Lower lobe of right lung (tissue), 2 donors: ENCODE results near the gene CFAP20DC. TPM values are rescaled to one million over a fixed set of nuclear protein-coding genes. Genes with fewer than 3 reads are reported as not detected.

Experiments
- ATAC-seq, 2 donors: fragments of 200-7000 bp; cut with Tn5 transposase; one replicate each; pipeline ENCODE4 v1.9.1; 2020 to 2022; ENCODE audit warnings: mild to moderate bottlenecking in 2 of 2, moderate library complexity in 2 of 2
- DNase-seq: peaks from one replicate; pipeline ENCODE4 v3.0.0-alpha.2; 2020
- H3K27ac ChIP-seq: fragments of 200-600 bp; one replicate; pipeline ENCODE4 v1.8.0; 2022
- H3K27me3 ChIP-seq: fragments of 200-600 bp; one replicate; pipeline ENCODE4 v1.8.0; 2022; ENCODE audit warnings: low read depth
- H3K36me3 ChIP-seq: fragments of 200-600 bp; one replicate; pipeline ENCODE4 v1.8.0; 2022; ENCODE audit warnings: mild to moderate bottlenecking
- H3K4me1 ChIP-seq: fragments of 200-600 bp; one replicate; pipeline ENCODE4 v1.8.0; 2022
- H3K4me3 ChIP-seq: fragments of 200-600 bp; one replicate; pipeline ENCODE4 v1.8.0; 2022; ENCODE audit warnings: mild to moderate bottlenecking
- H3K9me3 ChIP-seq: fragments of 200-600 bp; one replicate; pipeline ENCODE4 v1.8.0; 2022
- intact Hi-C: fragments of 100-400 bp; cut with DNase I; formaldehyde crosslinking; loops from one replicate; pipeline ENCODE4 v1.11.0; 2022
- total RNA-seq: library from RNA; stranded (reverse); fragmentation: NEBNext Ultra II Directional; extraction: Animal tissue kit (Norgen Biotek cat#: 25700); gene quantifications from one replicate; pipeline ENCODE4 v1.2.1, GENCODE V29; 2021
- TF ChIP-seq, protein P1 (sequence below): fragments of 200-600 bp; IDR thresholded peaks from one replicate; pipeline ENCODE4 v1.8.0; 2022; ENCODE audit warnings: antibody characterized with exemption, mild to moderate bottlenecking
- donor health status: DM: no; HTN: yes; CAD: no; lungs with severe emphysema.

CFAP20DC gene
- total RNA-seq, 1 donor from 2014 or later = 0.71 TPM

DNA sequence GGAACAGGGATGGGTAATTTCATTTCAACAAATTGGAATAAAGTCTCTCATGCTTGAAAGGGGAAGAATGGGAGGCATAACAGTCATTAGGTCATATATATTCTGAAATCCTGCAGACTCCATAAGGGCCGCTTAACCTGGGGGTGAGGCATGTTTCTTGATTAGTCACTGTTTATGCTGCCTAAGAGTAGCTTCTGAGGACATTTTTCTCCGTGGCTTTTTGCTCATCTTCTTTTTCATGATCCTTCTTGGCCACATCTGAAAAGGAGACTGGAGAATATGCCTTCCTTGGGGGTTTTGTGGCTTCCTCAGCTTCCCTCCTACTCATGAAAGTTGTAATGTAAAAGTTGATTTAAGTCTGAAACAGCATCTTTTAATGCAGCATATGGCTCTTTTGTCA is 20.0 kb upstream of the CFAP20DC start:
- no peak for ATAC-seq

DNA sequence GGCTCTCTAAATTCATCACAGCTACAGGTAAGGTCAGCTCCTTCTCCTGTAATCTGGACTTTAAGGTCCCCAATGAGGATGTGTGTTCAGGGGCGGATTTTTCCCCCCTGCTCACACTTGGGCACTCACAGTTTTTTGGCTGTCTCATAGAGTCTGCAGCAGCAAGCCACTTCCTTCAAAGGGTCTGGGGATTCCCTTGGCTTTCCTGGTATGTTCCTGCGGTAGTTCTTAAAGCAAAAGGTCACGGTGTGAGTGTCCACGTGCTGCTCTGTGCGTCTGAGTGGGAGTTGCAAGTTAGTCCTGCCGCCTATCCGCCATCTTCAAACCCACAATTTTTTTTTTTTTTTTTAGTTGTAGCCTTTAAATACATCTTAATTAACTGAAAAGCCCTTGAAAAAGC is 15.4 kb upstream of the CFAP20DC start:
- H3K36me3 ChIP-seq = no peaks in the 10 kb centered on the region
- intact Hi-C loops = no loop called here
- TF ChIP-seq, protein P1, sequence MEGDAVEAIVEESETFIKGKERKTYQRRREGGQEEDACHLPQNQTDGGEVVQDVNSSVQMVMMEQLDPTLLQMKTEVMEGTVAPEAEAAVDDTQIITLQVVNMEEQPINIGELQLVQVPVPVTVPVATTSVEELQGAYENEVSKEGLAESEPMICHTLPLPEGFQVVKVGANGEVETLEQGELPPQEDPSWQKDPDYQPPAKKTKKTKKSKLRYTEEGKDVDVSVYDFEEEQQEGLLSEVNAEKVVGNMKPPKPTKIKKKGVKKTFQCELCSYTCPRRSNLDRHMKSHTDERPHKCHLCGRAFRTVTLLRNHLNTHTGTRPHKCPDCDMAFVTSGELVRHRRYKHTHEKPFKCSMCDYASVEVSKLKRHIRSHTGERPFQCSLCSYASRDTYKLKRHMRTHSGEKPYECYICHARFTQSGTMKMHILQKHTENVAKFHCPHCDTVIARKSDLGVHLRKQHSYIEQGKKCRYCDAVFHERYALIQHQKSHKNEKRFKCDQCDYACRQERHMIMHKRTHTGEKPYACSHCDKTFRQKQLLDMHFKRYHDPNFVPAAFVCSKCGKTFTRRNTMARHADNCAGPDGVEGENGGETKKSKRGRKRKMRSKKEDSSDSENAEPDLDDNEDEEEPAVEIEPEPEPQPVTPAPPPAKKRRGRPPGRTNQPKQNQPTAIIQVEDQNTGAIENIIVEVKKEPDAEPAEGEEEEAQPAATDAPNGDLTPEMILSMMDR = no peak
- no peaks in the 10 kb centered on the region for H3K4me1 ChIP-seq
- no peak for DNase-seq
- no peaks in the 10 kb centered on the region for H3K27me3 ChIP-seq
- ATAC-seq = no peak
- no peaks in the 10 kb centered on the region for H3K9me3 ChIP-seq
- H3K27ac ChIP-seq = no peak overlapping the region
- H3K4me3 ChIP-seq = no peak overlapping the region

More for the DNA sequence above, 20.0 kb upstream of the CFAP20DC start:
- H3K36me3 ChIP-seq = no peaks in the 10 kb centered on the region
- H3K9me3 ChIP-seq = no peaks in the 10 kb centered on the region
- DNase-seq = no peak
- no peak overlapping the region for H3K27ac ChIP-seq
- intact Hi-C loops = no loop called here
- no peaks in the 10 kb centered on the region for H3K4me1 ChIP-seq
- no peak overlapping the region for H3K4me3 ChIP-seq
- TF ChIP-seq, protein P1 = no peak
- no peaks in the 10 kb centered on the region for H3K27me3 ChIP-seq

DNA sequence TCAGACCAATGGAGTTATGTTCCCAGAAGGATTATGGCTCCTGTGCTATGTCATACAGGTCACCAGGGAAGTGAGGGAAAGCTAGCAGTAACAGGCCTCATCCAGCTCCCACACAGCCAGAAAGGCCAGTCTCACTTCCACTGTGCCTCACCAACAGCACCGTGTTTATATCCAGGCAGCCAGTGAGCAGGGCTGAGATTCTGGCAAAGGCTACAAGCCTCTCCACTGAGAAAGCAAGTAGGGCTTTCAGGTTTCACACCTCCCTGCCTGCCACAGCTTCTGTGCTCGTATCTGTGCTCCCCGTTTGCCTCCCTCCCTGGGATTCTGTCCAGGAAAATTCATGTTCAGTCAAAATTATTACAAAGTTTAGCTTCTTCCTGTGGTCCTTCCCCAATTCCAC is 14.9 kb upstream of the CFAP20DC start:
- H3K9me3 ChIP-seq = no peaks in the 10 kb centered on the region

DNA sequence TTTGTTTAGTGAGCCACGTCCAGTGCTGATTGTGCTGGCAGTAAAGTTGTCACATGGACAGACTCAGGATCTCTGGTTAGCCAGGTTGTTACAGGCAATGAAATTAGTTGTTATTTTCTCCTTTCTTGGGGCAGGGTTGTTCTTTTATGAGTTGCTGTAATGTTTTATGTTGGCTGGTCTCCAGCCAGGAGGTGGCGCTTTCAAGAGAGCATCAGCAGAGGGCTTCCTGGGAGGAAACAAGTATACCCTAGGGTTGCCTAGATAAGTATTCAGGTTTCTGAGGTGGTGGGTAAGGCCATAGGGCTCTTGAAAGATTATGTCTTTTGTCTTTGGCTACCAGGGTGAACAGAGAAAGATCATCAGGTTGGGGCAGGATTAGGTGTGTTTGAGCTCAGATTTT is 14.5 kb upstream of the CFAP20DC start:
- no peaks in the 10 kb centered on the region for H3K4me1 ChIP-seq
- DNase-seq (no peak), ATAC-seq (no peak)
- H3K36me3 ChIP-seq = no peaks in the 10 kb centered on the region
- intact Hi-C loops = no loop called here
- H3K27ac ChIP-seq = no peak overlapping the region
- no peak overlapping the region for H3K4me3 ChIP-seq
- TF ChIP-seq, protein P1 = no peak
- H3K27me3 ChIP-seq = no peaks in the 10 kb centered on the region
- H3K9me3 ChIP-seq = no peaks in the 10 kb centered on the region

More for the DNA sequence above, 14.9 kb upstream of the CFAP20DC start:
- TF ChIP-seq, protein P1 = no peak
- ATAC-seq = no peak
- Histone ChIP-seq H3K36me3 (no peaks in the 10 kb centered on the region), H3K27me3 (no peaks in the 10 kb centered on the region), H3K4me1 (no peaks in the 10 kb centered on the region), H3K27ac (no peak overlapping the region), H3K4me3 (no peak overlapping the region)
- DNase-seq = no peak
- intact Hi-C loops = no loop called here

DNA sequence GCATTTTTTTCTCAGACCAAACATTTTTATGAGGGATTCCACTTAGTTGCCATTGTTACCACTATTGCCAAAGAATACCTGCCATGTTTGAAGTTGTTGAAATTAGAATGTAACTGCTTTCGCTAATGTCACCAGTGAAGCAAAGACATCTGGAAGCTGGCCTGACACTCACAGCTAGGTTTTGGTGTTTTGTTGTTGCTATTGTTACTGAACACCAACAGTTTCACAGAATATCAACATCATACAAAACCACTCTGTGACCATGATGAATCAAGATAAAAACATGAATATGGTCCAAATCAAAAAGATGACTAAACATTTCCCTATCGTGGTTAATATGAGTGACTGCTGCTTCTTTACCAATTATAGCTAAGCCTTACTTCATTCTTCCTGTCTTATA is 6.9 kb upstream of the CFAP20DC start:
- Histone ChIP-seq H3K27me3 (no peaks in the 10 kb centered on the region), H3K9me3 (no peaks in the 10 kb centered on the region), H3K4me1 (no peaks in the 10 kb centered on the region), H3K27ac (no peak overlapping the region), H3K4me3 (no peak overlapping the region), H3K36me3 (no peaks in the 10 kb centered on the region)
- TF ChIP-seq, protein P1 = no peak
- DNase-seq = no peak
- ATAC-seq = no peak
- intact Hi-C loops = no loop called here
